Hematopoietic multipotent progenitor cell treated with erythropoietin and hydrocortisone succinate and interleukin-3 and kit ligand, for 4 days (in vitro differentiated cells): Measurements from ENCODE around the gene SAA1.
A peak's percentile ranks its signal among the peaks of the same experiment; 100 is the strongest.
"Not testable (repeated sequence)": the region's sequence is repeated elsewhere in the genome, so short reads cannot be mapped to it uniquely, and the experiment has no call there.

Experiments
- DNase-seq: peaks from one replicate; pipeline ENCODE4 v3.0.0-alpha.2; 2015

The SAA1 gene

DNA sequence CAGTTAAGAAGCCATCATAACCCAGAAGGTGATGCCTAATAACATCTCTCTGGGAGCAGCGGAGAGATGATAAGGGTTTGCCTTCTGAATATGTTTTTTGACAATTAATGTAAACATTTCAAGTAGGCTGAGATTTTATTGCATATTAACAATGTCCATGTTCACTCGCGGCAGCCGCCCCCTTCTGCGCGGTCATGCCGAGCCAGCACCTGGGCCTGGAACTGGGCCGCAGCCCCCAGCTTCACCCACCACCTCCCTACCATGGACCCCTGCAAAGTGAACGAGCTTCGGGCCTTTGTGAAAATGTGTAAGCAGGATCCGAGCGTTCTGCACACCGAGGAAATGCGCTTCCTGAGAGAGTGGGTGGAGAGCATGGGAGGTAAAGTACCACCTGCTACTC is 4.3 kb upstream of the SAA1 start:
- DNase-seq = no peak

DNA sequence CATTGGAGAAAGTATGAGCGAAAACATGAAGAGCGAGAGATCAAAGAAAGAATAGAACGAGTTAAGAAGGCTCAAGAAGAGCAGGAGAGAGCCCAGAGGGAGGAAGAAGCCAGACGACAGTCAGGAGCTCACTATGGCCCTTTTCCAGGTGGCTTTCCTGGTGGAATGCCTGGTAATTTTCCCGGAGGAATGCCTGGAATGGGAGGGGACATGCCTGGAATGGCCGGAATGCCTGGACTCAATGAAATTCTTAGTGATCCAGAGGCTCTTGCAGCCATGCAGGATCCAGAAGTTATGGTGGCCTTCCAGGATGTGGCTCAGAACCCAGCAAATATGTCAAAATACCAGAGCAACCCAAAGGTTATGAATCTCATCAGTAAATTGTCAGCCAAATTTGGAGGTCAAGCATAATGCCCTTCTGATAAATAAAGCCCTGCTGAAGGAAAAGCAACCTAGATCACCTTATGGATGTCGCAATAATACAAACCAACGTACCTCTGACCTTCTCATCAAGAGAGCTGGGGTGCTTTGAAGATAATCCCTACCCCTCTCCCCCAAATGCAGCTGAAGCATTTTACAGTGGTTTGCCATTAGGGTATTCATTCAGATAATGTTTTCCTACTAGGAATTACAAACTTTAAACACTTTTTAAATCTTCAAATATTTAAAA is 3.2 kb upstream of the SAA1 start:
- not testable (repeated sequence) for DNase-seq

DNA sequence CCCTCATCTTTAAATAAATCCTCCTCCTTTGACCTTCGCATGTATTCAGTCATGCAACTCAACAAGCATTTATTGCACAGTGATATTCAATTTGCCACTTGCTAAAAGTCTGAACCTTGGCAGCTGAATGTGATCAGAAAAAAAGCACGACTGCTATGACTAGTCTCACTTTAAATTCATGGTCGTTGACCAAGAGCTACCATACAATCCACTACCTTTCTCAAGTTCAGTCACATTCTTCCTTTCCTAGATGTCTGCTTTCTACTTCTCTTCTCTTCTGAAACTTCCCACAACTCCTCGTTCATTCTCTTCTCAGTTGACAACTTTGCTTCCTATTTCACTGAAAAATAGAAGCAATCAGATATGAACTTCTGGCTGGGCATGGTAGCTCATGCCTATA is 2.0 kb upstream of the SAA1 start:
- no peak for DNase-seq

DNA sequence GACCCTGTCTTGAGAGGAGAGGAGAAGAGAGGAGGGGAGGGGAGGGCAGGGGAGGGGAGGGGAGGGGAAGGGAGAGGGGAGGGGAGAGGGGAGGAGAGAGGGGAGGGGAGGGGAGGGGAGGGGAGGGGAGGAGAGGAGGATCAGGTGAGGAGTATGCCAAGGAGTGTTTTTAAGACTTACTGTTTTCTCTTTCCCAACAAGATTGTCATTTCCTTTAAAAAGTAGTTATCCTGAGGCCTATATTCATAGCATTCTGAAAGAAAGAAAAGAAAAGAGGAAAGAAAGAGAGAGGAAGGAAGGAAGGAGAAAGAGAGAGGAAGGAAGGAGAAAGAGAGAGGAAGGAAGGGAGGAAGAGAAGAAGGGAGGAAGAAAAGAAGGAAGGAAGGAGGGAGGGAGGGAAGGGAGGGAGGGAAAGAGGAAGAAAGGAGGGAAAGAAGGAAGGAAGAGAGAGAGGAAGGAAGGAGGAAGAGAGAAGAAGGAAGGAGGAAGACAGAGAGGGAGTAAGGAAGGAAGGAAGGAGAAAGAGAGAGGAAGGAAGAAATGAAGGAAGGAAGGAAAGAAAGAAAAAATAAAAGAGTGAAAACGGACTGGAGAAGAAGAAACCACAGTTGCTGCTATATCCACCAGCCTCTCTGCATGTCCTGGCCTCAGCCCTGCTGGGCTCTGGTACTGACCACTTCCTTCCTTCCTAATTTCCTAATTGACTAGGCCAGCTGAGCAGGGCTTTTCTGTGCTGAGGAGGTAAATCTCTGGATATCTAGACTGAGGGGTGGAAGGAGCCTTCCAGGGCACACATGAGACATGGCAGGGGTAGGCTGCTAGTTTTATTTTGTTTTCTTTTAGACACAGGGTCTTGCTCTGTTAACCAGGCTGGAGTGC is 1.1 kb upstream of the SAA1 start:
- no peak for DNase-seq

DNA sequence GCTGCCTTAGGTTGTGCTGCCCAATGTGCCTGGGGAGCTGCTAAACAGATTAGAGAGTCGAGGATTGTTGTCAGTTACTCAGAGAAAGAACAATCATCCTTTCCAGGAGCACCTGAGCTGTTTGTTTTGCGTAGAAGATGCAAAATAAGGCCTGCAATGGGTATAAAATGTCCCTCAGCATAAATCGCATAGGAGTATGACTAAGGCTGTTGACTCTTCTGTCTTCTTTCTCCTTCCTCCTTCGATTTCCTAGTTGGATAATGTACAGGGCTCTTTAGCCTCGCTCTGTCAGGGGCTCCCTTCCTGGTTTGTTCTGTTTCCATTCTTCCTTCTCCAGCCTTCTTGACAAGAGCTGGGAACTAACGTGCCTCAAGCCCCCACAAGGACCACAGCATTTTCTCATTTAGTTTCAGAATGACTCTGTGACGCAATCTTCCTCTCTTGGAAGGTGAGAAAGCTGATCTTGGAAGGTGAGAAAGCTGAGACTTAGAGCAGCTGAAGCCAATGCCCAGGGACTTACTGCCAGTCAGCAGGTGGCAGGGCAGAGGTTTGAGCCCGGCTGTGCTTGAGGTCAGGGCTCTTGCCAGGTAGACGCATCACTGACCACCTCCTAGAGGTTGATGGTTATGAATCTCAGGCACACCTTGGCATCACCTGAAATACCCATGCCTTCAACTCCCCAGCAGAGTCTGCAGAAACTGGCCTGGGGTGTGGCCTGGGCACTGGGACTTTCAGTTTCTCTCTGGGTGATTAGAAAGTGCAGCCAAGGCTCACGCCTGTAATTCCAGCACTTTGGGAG is 1.5 kb downstream of the SAA1 start:
- not testable (repeated sequence) for DNase-seq

DNA sequence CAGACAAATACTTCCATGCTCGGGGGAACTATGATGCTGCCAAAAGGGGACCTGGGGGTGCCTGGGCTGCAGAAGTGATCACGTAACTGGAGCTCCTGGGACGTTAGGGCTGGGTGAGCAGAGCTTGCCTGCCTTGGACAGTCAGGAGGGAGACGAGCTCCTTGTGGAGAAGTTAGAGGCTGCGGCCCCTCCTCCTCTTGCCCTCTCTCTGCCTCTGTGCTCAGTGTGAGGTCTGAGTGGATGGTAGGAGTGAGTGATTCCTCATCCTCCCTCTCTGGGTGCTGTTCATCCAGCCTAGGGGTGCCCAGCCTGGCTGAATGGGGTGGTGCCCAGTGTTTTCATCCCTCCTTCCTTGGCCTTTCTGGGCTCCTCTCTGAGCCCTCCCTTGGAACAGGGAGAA is 3.2 kb downstream of the SAA1 start:
- not testable (repeated sequence) for DNase-seq

DNA sequence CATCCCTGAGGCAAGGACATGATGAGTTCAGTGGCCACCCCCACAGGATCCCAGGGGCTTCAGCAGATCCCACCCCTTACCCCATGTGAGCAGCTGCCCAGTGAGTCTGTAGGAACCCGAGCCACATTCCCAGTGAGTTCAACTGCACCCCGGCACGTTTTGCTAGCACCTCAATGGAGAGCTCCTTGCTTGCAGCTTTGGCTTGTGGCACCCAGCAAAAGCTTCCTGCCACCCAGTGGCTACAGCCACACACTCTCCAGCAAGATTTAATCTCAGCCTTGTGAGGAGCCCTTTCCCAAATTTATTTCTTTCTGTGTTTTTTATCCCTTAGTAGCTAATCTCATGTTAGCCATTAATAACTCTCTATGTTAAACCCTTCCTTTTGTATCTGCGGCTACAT is 4.0 kb downstream of the SAA1 start:
- no peak for DNase-seq

DNA sequence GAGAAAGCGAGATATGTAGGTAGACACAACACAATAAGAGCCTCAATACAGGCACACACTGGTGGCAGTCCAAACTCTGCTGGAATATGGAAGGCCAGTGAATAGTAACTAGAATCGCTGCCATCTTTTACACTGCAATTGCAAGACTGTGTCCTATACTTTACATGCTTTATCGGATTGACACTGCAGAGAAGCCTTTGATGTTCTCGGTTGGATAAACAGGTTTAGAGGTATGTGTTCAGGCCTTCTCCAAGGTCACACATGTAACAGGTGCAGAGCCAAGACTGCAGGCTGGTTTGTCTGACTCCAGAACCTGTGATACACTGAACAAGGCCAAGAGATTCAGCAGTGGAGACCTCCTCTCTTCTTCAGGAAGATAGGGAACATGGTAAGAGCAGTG is 5.1 kb downstream of the SAA1 start:
- no peak for DNase-seq

DNA sequence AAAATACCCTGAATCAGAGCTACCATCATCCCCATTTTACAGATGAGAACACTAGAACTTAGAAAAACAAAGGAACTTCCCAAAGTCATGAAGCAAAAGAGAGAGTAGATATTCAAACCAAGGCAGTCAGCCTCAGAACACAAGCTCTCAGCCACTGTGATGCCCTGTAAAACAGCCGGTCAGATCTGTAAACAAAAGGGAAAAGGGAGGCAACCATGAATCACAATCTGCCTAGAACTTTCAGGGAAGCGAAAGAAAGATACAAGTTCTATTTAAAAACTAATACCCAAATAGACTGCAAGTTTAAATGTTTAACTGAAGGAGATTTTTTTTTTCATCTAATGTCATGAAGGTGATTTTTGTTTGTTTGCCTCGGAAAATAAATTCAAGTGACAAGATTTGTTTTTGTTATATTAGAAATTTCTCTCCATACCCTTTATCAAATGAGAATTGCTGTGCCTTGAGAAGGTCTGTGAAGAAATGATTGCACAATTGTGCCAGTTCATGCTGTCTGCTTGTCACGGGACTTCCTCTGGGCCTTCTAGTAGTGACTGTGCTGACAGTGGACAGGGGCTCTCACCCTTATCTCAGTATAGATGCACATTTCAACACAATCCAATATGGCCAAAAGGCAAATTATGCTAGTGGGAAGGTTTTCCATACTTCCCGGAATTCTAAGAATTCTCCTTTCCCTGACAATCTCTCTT is 11.7 kb downstream of the SAA1 start:
- DNase-seq = peak; percentile 73

DNA sequence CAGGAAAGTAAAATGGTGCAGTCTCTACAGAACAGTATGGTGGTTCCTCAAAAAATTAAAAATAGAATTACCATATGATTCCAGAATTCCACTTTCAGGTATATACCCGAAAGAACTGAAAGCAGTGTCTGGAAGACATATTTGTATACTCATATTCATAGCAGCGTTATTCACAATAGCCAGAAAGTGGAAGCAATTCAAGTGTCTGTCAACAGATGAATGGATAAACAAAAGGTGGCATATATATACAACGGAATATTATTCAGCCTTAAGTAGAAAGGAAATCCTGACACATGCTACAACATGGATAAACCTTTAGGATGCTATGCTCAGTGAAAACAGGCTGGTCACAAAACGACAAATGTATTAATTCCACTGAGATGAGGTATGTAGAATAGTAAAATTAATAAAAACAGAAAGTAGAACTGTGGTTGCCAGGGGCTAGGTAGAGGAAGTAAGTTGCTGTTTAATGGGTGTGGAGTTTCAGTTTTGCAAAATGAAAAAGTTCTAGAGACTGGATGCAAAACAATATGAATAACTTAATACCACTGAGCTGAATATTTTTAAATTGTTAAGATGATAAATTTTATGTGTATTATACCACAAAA is 14.5 kb downstream of the SAA1 start:
- DNase-seq = no peak

DNA sequence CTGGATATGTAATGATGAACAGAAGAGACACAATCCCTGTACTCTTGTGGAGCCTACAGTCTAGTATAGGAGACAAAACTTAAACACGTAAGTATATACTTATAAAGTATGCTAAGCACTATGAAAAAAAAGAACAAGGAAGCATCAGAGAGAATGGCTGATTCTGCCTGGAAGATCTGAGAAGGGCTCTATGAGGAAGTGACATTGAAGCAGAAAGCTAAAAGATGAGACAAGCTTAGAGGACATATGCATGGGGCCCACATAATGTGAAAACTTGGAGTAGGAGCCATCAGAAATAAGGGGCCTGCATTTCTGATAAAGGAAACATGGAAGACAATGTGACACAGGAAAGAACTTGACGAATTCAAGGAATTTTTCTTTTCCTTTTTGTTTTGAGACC is 16.6 kb downstream of the SAA1 start:
- no peak for DNase-seq

DNA sequence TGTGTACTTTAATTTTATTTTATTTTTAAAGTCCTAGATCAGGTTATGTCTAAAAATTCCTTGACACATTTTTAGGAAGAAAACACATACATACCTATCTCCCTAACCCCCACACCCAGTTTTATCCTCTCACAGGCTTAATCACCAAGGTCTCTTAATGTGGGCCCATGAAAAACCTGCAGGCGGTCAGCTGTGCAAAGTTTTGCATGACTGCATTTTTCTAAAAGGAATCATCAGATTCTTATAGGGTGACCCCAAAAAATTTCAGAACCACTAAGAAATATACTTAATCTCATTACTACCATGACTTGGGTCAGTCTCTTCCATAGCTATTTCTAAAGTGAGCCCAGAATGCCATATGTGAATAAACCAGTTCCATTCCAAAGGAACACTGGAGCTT is 19.8 kb downstream of the SAA1 start:
- no peak for DNase-seq

DNA sequence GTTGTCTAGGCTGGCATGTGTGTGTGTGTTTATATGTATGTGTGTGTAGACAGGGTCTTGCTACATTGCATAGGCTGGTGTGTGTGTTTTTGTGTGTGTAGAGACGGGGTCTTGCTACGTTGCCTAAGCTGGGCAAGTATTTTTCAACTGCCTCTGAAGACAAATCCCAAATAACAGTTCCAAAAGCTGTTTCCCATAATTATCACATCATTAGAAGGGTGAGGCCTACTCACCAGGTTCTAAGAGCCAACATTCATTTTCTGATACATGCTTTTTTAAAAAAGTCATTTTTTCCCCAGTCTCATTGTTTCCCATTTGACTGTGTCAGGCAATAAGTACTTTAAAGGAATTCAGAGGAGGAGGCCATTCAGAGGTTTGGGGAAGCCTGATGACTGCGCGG is 22.8 kb downstream of the SAA1 start:
- DNase-seq = no peak

DNA sequence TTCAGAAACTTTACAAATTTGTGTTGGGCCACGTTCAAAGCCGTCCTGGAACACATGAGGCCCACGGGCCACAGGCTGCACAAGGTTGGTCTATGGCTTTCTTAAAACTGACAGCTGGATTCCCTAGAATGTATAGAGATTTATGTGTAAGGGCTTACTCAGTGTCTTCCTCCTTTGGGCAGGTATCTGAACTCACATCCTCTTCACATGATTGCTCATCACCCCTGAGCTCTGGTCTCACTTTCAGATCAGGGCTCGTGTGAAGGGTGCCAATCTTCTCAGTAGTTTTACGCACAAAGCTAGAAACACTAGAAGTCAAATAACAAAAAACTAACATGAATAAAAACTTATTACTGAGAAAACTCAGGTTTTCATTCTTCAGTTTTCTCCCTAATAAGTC is 28.8 kb downstream of the SAA1 start:
- no peak for DNase-seq

DNA sequence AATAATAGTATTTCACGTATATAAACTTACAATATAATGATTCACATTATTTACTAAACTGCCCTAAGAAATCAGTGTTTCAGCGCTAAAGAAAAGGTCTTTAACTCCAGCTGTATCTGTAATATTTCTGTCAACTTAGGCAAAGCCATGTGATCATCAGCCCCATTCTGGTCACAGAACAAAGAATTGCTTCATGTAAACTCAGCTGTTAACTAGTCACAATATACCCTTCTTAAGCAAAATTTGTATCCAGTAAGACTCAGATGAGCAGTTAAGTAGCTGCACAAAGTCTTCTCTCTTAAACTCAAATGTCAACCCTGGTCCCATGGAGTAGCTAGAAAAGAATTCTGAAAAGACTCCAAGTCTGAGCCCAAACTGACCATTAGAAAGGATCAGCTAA is 29.3 kb downstream of the SAA1 start:
- DNase-seq = no peak

DNA sequence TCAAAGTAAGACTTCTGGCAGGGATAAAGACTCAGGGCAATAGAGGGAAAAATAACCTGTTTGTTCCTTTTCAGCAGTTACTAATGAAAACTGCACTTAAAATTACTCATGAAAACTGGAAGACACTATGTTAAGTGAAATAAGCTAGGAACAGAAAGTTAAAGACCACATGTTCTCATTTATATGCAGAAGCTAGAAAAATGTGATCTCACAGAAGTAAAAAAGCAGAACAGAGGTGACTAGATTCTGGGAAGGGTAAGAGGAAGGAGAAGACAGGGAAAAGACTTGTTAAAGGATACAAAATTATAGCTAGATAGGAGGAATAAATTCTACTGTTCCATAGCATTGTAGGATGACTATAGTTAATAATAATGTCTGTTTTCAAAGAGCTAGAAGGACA is 33.7 kb downstream of the SAA1 start:
- DNase-seq = no peak

DNA sequence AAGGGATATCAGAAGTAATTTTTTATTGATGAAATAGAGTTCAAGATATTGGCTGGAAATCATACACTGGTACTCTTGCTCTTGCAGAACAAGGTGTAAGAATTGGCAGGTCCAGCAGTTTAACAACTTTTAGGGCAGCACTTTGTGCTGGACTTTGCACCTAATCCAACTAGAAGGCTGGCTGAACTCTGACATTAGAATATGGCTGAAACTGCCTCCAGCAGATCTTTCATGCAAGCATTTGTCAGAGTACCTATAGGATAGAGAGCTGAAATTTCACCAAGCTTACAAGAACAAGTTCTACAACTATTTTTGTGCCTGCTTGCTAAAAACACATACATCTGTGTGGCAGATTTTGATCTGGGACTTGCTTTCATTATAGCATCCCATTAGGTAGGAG is 38.7 kb downstream of the SAA1 start:
- DNase-seq = no peak

DNA sequence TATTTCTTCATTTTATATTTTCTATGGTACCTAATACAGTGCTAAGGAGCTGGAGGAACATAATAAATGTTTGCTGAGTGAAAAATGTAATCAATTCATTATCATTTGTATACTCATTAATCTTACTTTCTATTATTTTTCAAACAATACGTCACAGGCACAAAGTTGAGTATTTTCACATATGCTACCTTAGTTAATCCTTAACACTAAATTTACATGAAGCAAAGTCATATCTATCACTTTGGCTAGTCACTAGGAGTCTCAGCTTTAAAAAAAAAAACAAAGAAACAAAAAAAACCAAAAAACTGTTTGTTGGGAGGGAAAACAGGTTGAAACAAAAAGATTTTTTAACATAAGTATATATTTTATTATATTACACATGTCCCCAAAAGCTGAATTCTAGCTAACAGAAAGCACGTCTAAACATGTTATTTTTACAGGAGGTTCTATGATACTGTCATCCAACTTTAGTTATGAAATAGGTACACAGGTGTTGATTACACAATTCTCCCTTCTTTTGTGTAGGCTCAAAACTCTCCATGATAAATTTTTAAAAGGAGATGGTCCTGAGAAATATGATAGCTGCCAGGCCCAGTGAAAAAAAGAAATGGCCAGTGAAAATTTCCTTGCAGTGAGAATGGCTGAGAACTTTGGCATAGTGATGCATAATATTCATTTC is 41.5 kb downstream of the SAA1 start:
- DNase-seq = no peak

DNA sequence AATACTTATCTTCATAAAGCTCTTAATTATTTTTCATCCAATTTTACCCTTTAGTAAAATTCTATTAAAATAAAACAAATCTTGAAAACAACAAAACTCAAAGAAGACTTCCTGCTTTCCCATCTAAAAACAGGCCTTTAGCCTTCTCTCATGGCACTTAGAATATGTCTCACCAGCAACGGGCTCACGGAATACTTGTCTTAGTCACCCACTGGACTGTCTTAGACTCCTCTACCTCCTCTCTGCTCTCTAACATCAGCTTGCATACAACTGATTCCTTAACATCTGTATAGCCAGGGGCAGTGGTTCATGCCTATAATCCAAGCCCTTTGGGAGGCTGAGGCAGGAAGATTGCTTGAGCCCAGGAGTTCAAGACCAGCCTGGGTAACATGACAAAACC is 42.2 kb downstream of the SAA1 start:
- no peak for DNase-seq

DNA sequence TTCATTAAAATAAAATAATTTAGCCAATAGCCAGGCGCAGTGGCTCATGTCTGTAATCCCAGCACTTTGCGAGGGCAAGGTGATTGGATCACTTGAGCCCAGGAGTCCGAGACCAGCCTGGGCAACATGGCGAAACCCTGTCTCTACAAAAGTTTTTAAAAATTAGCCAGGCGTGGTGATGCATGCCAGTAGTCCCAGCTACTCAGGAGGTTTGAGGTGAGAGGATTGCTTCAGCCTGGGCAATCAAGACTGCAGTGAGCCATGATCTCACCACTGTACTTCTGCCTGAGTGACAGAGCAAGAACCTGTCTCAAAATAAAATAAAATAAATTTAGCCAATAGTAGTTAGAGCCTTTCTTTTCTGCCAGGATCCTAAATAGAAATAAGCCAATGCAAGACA is 43.6 kb downstream of the SAA1 start:
- no peak for DNase-seq

DNA sequence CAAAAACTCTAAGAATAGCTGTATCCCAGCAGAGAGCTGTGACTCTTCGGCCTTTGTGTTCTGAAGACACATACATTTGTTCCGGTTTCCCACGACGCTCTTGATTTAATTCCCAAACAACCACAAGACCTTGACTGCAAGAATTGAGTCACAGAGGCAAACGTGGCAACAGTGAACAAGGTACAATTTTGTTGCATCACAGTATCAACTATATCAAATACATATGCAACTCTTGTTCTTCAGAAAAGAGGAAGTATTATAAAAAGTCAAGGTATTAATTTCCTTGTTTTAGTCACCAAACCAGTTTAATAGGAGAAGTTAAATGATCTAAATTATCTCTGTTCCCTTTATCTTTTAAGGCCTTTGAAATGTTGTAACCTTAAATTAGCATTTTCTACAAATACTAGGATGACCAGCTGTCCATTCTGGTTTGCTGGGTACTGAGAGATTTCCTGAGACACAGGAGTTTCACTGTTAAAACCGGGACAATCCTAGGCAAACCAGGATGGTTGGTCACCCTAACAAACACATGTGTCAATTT is 44.8 kb downstream of the SAA1 start:
- DNase-seq = peak; percentile 52

DNA sequence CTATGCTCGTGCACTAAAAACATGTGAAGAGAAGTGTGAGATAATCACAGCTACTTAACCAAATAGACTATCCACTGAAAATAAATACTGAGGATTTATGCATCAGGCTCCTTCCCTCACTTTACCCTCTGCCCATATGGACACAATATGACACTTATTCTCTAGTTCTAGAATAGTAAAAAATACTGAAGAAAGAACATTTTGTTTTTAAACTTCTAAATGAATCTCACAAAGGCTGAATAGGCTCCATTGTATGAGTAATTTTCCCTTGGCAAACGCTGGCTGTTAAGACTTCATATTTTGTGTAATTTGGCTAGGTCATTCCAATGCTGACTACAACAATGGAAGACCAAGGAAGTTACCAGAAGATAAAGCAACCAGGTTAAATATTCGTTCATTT is 45.9 kb downstream of the SAA1 start:
- DNase-seq = no peak
